Measurements from ENCODE around the gene MRPL2. TPM values are rescaled to one million over a fixed set of nuclear protein-coding genes. Genes with fewer than 3 reads are reported as not detected.
"Not testable (repeated sequence)": the region's sequence is repeated elsewhere in the genome, so short reads cannot be mapped to it uniquely, and the experiment has no call there.

Gene MRPL2
- total and polyA plus RNA-seq, 2 of the 8 experiments (the other 6 are each of a cell fraction or from before 2014, with no cell fraction given) = 58.7 to 99.9 TPM

DNA sequence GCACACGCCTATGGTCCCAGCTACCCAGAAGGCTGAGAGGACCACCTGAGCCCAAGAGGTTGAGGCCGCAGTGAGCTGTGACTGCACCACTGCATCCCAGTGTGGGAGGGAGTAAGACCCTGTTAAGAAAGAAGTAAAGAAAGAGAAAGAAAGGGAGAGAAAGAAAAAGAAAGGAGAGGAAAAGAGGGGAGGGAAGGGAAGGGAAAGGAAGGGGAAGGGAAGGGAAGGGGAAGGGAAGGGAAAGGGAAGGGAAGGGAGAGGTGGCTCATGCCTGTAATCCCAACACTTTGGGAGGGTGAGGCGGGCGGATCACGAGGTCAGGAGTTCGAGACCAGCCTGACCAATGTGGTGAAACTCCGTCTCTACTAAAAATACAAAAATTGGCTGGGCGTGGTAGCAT lies 17.8 kb downstream of the MRPL2 start:
- H3K27ac ChIP-seq (ENCODE audit: low read depth, low read length); H2BK12ac ChIP-seq (ENCODE audit: low read depth, low read length); H3K79me2 ChIP-seq (ENCODE audit: control insufficient read depth in 1 of 2, insufficient read depth in 2 of 2, low read length in 2 of 2); H2AFZ ChIP-seq (ENCODE audit: low read length); H3K79me1 ChIP-seq (ENCODE audit: low read depth, low read length); H2BK5ac ChIP-seq (ENCODE audit: low read depth, low read length); H3K4ac ChIP-seq (replicated peaks; ENCODE audit: insufficient read length, low read depth, low read length); H3K4me1 ChIP-seq (replicated peaks in 1 of 4; ENCODE audit: control insufficient read depth in 3 of 4, insufficient read depth in 4 of 4, low read length in 3 of 4); H3K9me3 ChIP-seq (ENCODE audit: insufficient read depth in 2 of 2, low read depth in 1 of 2, low read length in 1 of 2); H3K56ac ChIP-seq (replicated peaks; ENCODE audit: insufficient read length, low read depth, low read length); H3K4me3 ChIP-seq (ENCODE audit: extremely low read depth in 1 of 4, insufficient read depth in 2 of 4, low read depth in 3 of 4, low read length in 4 of 4); H3K18ac ChIP-seq (ENCODE audit: extremely low read depth, low read length); H3K23me2 ChIP-seq (ENCODE audit: low read depth, low read length); H2BK120ac ChIP-seq (replicated peaks; ENCODE audit: low read depth, low read length); H4K8ac ChIP-seq (ENCODE audit: extremely low read depth, insufficient read depth, low read length); H2BK20ac ChIP-seq (ENCODE audit: low read length); H2BK15ac ChIP-seq (ENCODE audit: low read length); H4K91ac ChIP-seq (replicated peaks; ENCODE audit: insufficient read length, low read length); H3K27me3 ChIP-seq (replicated peaks in 1 of 4; ENCODE audit: control insufficient read depth in 3 of 4, extremely low read depth in 1 of 4, insufficient read depth in 3 of 4, low read length in 3 of 4); DNase-seq (ENCODE audit: low read depth in 1 of 2, low spot score in 2 of 2); H3K14ac ChIP-seq (ENCODE audit: insufficient read length); H3K4me2 ChIP-seq (ENCODE audit: insufficient read depth in 1 of 2, low read depth in 2 of 2, low read length in 2 of 2); FAIRE-seq; H4K5ac ChIP-seq (ENCODE audit: insufficient read length, low read depth, low read length); H3K23ac ChIP-seq (ENCODE audit: insufficient read length); H3K9ac ChIP-seq (replicated peaks in 1 of 4; ENCODE audit: extremely low read depth in 1 of 4, low read depth in 3 of 4, low read length in 3 of 4); H2AK5ac ChIP-seq (ENCODE audit: low read depth, low read length): not testable (repeated sequence)
- 85% methylated on average over 6 of the region's 8 CpGs; no CpG with 5 or more reads in 1 of the 2 experiments for WGBS, 2 experiments (ENCODE audit: extremely low coverage in 1 of 2, insufficient coverage in 1 of 2, insufficient read length in 1 of 2, insufficient replicate concordance in 2 of 2, low coverage in 1 of 2, low lambda C conversion rate in 2 of 2, missing lambda C conversion rate in 1 of 2)
- POLR2A ChIA-PET (ENCODE audit: partially characterized antibody) = interaction anchor here (0.6 to 29.7 kb wide), 5 partner anchors 8 to 42 kb away, joined by 3 to 584 read pairs (median 4); partner anchors contain the start of genes KLC4, KLHDC3, MEA1 and MRPL2
- CTCF ChIA-PET (ENCODE audit: partially characterized antibody) = interaction anchor here (1.2 to 1.5 kb wide), 3 partner anchors 13 to 102 kb away, joined by 3 to 6 read pairs (median 3); partner anchors contain the start of gene CUL7
- H4K20me1 ChIP-seq (replicated peaks in 1 of 2; ENCODE audit: control insufficient read depth in 1 of 2, insufficient read depth in 2 of 2, low read length in 2 of 2) = peaks cover 2 to 10% of the 10 kb centered on the region in 2 experiments
- H3K36me3 ChIP-seq (ENCODE audit: control insufficient read depth in 2 of 4, insufficient read depth in 4 of 4, low read length in 3 of 4) = peaks cover 0 to 20% (median 12%) of the 10 kb centered on the region in 4 experiments; a peak in 4 of 8 replicates
